ENCODE measurements around the gene CRYGN. TPM values are rescaled to one million over a fixed set of nuclear protein-coding genes. Genes with fewer than 3 reads are reported as not detected.

Gene CRYGN
- polyA plus RNA-seq, 1 of the 3 experiments (the other 2 are of a cell fraction) = not detected

- H3K9me3 ChIP-seq = no peaks in the 10 kb centered on the region
These were observed 48.6 kb downstream of the CRYGN start for GRCh38 chr7:151391358-151391730.

GRCh38 chr7:151390598-151391357 is 49.2 kb downstream of the CRYGN start:
- no peak overlapping the region for H3K9ac ChIP-seq
- TF ChIP-seq, protein P1, sequence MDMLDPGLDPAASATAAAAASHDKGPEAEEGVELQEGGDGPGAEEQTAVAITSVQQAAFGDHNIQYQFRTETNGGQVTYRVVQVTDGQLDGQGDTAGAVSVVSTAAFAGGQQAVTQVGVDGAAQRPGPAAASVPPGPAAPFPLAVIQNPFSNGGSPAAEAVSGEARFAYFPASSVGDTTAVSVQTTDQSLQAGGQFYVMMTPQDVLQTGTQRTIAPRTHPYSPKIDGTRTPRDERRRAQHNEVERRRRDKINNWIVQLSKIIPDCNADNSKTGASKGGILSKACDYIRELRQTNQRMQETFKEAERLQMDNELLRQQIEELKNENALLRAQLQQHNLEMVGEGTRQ (IDR thresholded peaks at IDR 0.05; ENCODE audit: borderline replicate concordance, low read depth, low read length) = no peak
- TF ChIP-seq TAF1 (IDR thresholded peaks at IDR 0.05; ENCODE audit: borderline replicate concordance, low read depth, low read length) (no peak), ZBTB33 (IDR thresholded peaks at IDR 0.05; ENCODE audit: borderline replicate concordance, low read depth) (no peak), MEF2A (IDR thresholded peaks at IDR 0.05; ENCODE audit: borderline replicate concordance, low read depth) (no peak), FOSL2 (IDR thresholded peaks at IDR 0.05; ENCODE audit: borderline replicate concordance, low read depth) (no peak), RXRA (IDR thresholded peaks at IDR 0.05; ENCODE audit: borderline replicate concordance, low read depth) (no peak), FOXJ3 (CRISPR knock-in tag; IDR thresholded peaks at IDR 0.05) (no peak), RCOR1 (IDR thresholded peaks at IDR 0.05; ENCODE audit: low read length) (no peak), EP300 (IDR thresholded peaks at IDR 0.05; ENCODE audit: borderline replicate concordance in 1 of 2, low read depth in 1 of 2, low read length in 1 of 2) (no peak), TEAD4 (IDR thresholded peaks at IDR 0.05; ENCODE audit: borderline replicate concordance, insufficient read depth) (no peak), POLR2AphosphoS5 (IDR thresholded peaks at IDR 0.05; ENCODE audit: low read depth, low read length) (no peak), ELF1 (IDR thresholded peaks at IDR 0.05) (no peak), NFIC (IDR thresholded peaks at IDR 0.05; ENCODE audit: borderline replicate concordance) (no peak)
- H4K20me1 ChIP-seq (ENCODE audit: insufficient read depth) = no peaks in the 10 kb centered on the region
- H3K4me3 ChIP-seq (ENCODE audit: low read depth in 2 of 2, low read length in 1 of 2) = no peak overlapping the region
- ChIA-PET POLR2A (no interaction called here), CTCF (interaction anchor here (0.9 to 1.4 kb wide), 6 partner anchors 12 to 368 kb away, joined by 3 to 5 read pairs (median 3); partner anchors contain the start of gene WDR86)
- no peaks in the 10 kb centered on the region for H3K36me3 ChIP-seq (replicated peaks in 1 of 2; ENCODE audit: control insufficient read depth in 1 of 2, insufficient read depth in 2 of 2, low read length in 1 of 2)
- H3K27me3 ChIP-seq (ENCODE audit: insufficient read depth) = peaks cover 22% of the 10 kb centered on the region
- H2AFZ ChIP-seq (ENCODE audit: low read depth) = no peak overlapping the region
- H3K27ac ChIP-seq (ENCODE audit: low read depth in 2 of 2, low read length in 1 of 2) = no peak overlapping the region
- 76% methylated on average over 25 of the region's 25 CpGs for WGBS (ENCODE audit: low lambda C conversion rate)
- no peaks in the 10 kb centered on the region for H3K79me2 ChIP-seq (ENCODE audit: insufficient read depth)
- H3K9me2 ChIP-seq = no peaks in the 10 kb centered on the region
- no peaks in the 10 kb centered on the region for H3K9me3 ChIP-seq
- no peaks in the 10 kb centered on the region for H3F3A ChIP-seq (replicated peaks; ENCODE audit: insufficient read depth)
- peaks cover 0 to 7% of the 10 kb centered on the region in 2 experiments; a peak in 1 of 4 replicates for H3K4me1 ChIP-seq (ENCODE audit: control insufficient read depth in 1 of 2, insufficient read depth in 2 of 2, low read depth in 1 of 2, low read length in 1 of 2)
- H3K4me2 ChIP-seq = no peak overlapping the region
- no peak for DNase-seq

More at GRCh38 chr7:151391358-151391730, 48.6 kb downstream of the CRYGN start:
- Histone ChIP-seq H3F3A (replicated peaks; ENCODE audit: insufficient read depth) (no peaks in the 10 kb centered on the region), H3K27me3 (ENCODE audit: insufficient read depth) (peaks cover 22% of the 10 kb centered on the region), H3K4me2 (no peak overlapping the region), H3K27ac (ENCODE audit: low read depth in 2 of 2, low read length in 1 of 2) (no peak overlapping the region), H3K79me2 (ENCODE audit: insufficient read depth) (no peaks in the 10 kb centered on the region), H3K9me2 (no peaks in the 10 kb centered on the region), H4K20me1 (ENCODE audit: insufficient read depth) (no peaks in the 10 kb centered on the region), H3K4me1 (ENCODE audit: control insufficient read depth in 1 of 2, insufficient read depth in 2 of 2, low read depth in 1 of 2, low read length in 1 of 2) (peaks cover 0 to 7% of the 10 kb centered on the region in 2 experiments; a peak in 1 of 4 replicates), H3K9ac (no peak overlapping the region), H3K4me3 (ENCODE audit: low read depth in 2 of 2, low read length in 1 of 2) (no peak overlapping the region), H2AFZ (ENCODE audit: low read depth) (no peak overlapping the region), H3K36me3 (replicated peaks in 1 of 2; ENCODE audit: control insufficient read depth in 1 of 2, insufficient read depth in 2 of 2, low read length in 1 of 2) (no peaks in the 10 kb centered on the region)
- ChIA-PET POLR2A (interaction anchor here (0.6 kb wide), 1 partner anchor 57 kb away, joined by 3 read pairs; no protein-coding TSS in a partner anchor), CTCF (interaction anchor here (0.9 to 1.4 kb wide), 3 partner anchors 19 to 41 kb away, joined by 3 to 5 read pairs (median 3); partner anchors contain the start of gene WDR86)
- TF ChIP-seq, protein P2, sequence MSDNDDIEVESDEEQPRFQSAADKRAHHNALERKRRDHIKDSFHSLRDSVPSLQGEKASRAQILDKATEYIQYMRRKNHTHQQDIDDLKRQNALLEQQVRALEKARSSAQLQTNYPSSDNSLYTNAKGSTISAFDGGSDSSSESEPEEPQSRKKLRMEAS (IDR thresholded peaks at IDR 0.05; ENCODE audit: low read depth) = no peak
- TF ChIP-seq RFX5 (IDR thresholded peaks at IDR 0.05; ENCODE audit: low read length) (no peak), MXI1 (IDR thresholded peaks at IDR 0.05; ENCODE audit: low read depth, low read length) (no peak), EZH2phosphoT487 (IDR thresholded peaks at IDR 0.05; ENCODE audit: borderline replicate concordance, low read depth) (no peak), RXRA (IDR thresholded peaks at IDR 0.05; ENCODE audit: borderline replicate concordance, low read depth) (no peak), CHD2 (IDR thresholded peaks at IDR 0.05; ENCODE audit: low read length, partially characterized antibody) (no peak)
- no peak for DNase-seq
- 86% methylated on average over 9 of the region's 9 CpGs for WGBS (ENCODE audit: low lambda C conversion rate)

Measured in SK-N-SH (cell line).